HepG2 (cell line): ENCODE measurements around the gene RCE1. TPM values are rescaled to one million over a fixed set of nuclear protein-coding genes. Genes with fewer than 3 reads are reported as not detected.
A peak's percentile ranks its signal among the peaks of the same experiment; 100 is the strongest.

Experiments used
- ATF7 ChIP-seq, 2 experiments: fragments of 450-650 bp in 1 of 2; sonication (generic) in 1 of 2; formaldehyde crosslinking in 1 of 2; IDR thresholded peaks; 2 replicates each; pipeline versions ENCODE4 v1.4.0 to v1.6.1; 2016 to 2020; ENCODE audit warnings: antibody characterized with exemption in 1 of 2, mild to moderate bottlenecking in 1 of 2, missing genetic modification reagents in 1 of 2
- CREM ChIP-seq, 2 experiments: sonication (generic) in 1 of 2; formaldehyde crosslinking in 1 of 2; IDR thresholded peaks; 2 replicates each; pipeline versions ENCODE4 v1.4.0 to v1.6.1; 2016 to 2020; ENCODE audit warnings: antibody characterized with exemption in 1 of 2, mild to moderate bottlenecking in 1 of 2, missing genetic modification reagents in 1 of 2
- GTF3A ChIP-seq: sonication (generic); formaldehyde crosslinking; conservative IDR thresholded peaks from 2 replicates; pipeline ENCODE4 v1.4.0; 2020; ENCODE audit warnings: mild to moderate bottlenecking, missing genetic modification reagents
- HNRNPUL1 ChIP-seq: fragments of 200-400 bp; formaldehyde crosslinking; IDR thresholded peaks from 2 replicates; pipeline ENCODE4 v1.6.1; 2017; ENCODE audit warnings: low read depth, mild to moderate bottlenecking, low read length, moderate library complexity
- HOXA5 ChIP-seq: sonication (generic); formaldehyde crosslinking; IDR thresholded peaks from 2 replicates; pipeline ENCODE4 v1.4.0; 2020; ENCODE audit warnings: missing genetic modification reagents
- MXD4 ChIP-seq: IDR thresholded peaks from 2 replicates; pipeline ENCODE4 v1.6.1; 2016; ENCODE audit warnings: mild to moderate bottlenecking, missing biosample characterization, missing genetic modification reagents
- POGZ ChIP-seq: sonication (generic); formaldehyde crosslinking; IDR thresholded peaks from 2 replicates; pipeline ENCODE4 v1.4.0; 2020; ENCODE audit warnings: mild to moderate bottlenecking, missing genetic modification reagents
- REL ChIP-seq: sonication (generic); formaldehyde crosslinking; conservative IDR thresholded peaks from 2 replicates; pipeline ENCODE4 v1.8.0; 2022; ENCODE audit warnings: mild to moderate bottlenecking, missing genetic modification reagents, moderate library complexity
- SALL1 ChIP-seq: sonication (generic); formaldehyde crosslinking; IDR thresholded peaks from 2 replicates; pipeline ENCODE4 v1.8.0; 2022; ENCODE audit warnings: mild to moderate bottlenecking, missing genetic modification reagents
- YEATS2 ChIP-seq: sonication (generic); formaldehyde crosslinking; IDR thresholded peaks from 2 replicates; pipeline ENCODE4 v1.4.0; 2020; ENCODE audit warnings: missing genetic modification reagents, borderline replicate concordance
- ZBTB8A ChIP-seq: sonication (generic); formaldehyde crosslinking; IDR thresholded peaks from 2 replicates; pipeline ENCODE4 v1.4.0; 2020; ENCODE audit warnings: mild to moderate bottlenecking, low read depth, missing genetic modification reagents, borderline replicate concordance
- ZNF205 ChIP-seq: IDR thresholded peaks from 2 replicates; pipeline ENCODE4 v1.6.1; 2018; ENCODE audit warnings: missing biosample characterization, missing genetic modification reagents
- polyA plus RNA-seq, 8 experiments: library from polyadenylated mRNA; depleted of rRNA in 3 of 8; stranded (reverse) in 7 of 8; unstranded in 1 of 8; fragments of >200 nt; fragmentation: Illumina TruSeq in 4 of 8; extraction: Trizol in 4 of 8; gene quantifications; 2 replicates each; pipeline versions ENCODE4 v1.2.1 to v1.2.3, GENCODE V29; 2011 to 2016; ENCODE audit warnings: low read depth in 4 of 8, missing spikeins in 1 of 8, mixed read lengths in 1 of 8; ENCODE audit not compliant: insufficient read depth in 1 of 8
- total RNA-seq, 5 experiments: library from RNA; depleted of rRNA; stranded (reverse); fragments of >200 nt; fragmentation: Illumina TruSeq; extraction: Trizol; gene quantifications; 2 replicates each; pipeline ENCODE4 v1.2.3, GENCODE V29; 2016; ENCODE audit warnings: low read depth in 1 of 5
- TF ChIP-seq, protein P1 (sequence below): IDR thresholded peaks from 2 replicates; pipeline ENCODE4 v1.4.0; 2020; ENCODE audit warnings: mild to moderate bottlenecking, missing genetic modification reagents
- TF ChIP-seq, protein P2 (sequence below): sonication (generic); formaldehyde crosslinking; IDR thresholded peaks from 2 replicates; pipeline ENCODE4 v1.5.1; 2020; ENCODE audit warnings: missing genetic modification reagents, mild to moderate bottlenecking, borderline replicate concordance
- TF ChIP-seq, protein P3 (sequence below): IDR thresholded peaks from 2 replicates; pipeline ENCODE4 v1.6.1; 2012; ENCODE audit warnings: inconsistent platforms
- TF ChIP-seq, protein P4 (sequence below): sonication (generic); formaldehyde crosslinking; IDR thresholded peaks from 2 replicates; pipeline ENCODE4 v1.4.0; 2020; ENCODE audit warnings: mild to moderate bottlenecking, missing genetic modification reagents
- TF ChIP-seq, protein P5 (sequence below): sonication (generic); formaldehyde crosslinking; conservative IDR thresholded peaks from 2 replicates; pipeline ENCODE4 v1.8.0; 2022; ENCODE audit warnings: mild to moderate bottlenecking, moderate library complexity, missing genetic modification reagents
- TF ChIP-seq, protein P6 (sequence below): sonication (generic); formaldehyde crosslinking; IDR thresholded peaks from 2 replicates; pipeline ENCODE4 v1.4.0; 2020; ENCODE audit warnings: missing genetic modification reagents

RCE1 gene
- total and polyA plus RNA-seq, 2 of the 13 experiments (the other 11 are each of a cell fraction or from before 2014, with no cell fraction given), result 22.2 to 22.4 TPM

DNA sequence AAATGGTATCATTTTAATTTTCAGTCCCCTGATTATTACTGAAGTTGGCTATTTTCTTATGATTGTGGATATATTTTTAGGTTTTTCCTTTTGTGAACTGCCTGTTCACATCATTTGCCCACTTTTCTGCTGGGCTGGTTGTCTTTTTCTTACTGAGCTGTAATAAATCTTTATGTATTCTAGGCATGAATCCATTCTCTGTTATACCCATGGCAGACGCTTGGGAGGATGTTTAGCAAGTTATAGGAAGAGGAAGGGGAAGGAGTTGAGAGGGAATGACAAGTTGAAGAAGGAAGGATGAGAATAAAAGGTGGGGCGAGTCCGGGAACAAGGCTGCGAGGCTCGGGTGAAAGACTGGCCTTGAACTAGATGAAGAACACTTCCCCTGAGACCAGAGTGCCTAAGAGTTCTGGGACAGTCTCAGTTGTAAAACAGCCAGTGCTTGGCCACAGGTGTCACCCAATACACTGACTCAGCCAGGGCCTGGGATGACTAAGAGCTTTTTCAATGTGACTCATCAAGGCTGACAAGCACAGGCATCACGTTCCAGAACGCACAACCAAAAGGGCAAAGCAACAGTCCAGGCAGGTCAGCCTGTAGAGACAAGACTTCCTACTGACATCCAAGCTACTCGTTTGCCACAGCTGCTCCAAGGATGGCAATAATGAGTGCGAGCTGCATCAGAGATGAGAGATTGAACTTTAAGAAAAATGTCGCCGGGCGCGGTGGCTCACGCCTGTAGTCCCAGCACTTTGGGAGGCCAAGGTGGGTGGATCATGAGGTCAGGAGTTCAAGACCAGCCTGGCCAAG, 48.8 kb downstream of the RCE1 start (continued):
- TF ChIP-seq MXD4 (CRISPR knock-in tag), result no peak
- TF ChIP-seq ZBTB8A (CRISPR knock-in tag), result no peak
- TF ChIP-seq, protein P1, sequence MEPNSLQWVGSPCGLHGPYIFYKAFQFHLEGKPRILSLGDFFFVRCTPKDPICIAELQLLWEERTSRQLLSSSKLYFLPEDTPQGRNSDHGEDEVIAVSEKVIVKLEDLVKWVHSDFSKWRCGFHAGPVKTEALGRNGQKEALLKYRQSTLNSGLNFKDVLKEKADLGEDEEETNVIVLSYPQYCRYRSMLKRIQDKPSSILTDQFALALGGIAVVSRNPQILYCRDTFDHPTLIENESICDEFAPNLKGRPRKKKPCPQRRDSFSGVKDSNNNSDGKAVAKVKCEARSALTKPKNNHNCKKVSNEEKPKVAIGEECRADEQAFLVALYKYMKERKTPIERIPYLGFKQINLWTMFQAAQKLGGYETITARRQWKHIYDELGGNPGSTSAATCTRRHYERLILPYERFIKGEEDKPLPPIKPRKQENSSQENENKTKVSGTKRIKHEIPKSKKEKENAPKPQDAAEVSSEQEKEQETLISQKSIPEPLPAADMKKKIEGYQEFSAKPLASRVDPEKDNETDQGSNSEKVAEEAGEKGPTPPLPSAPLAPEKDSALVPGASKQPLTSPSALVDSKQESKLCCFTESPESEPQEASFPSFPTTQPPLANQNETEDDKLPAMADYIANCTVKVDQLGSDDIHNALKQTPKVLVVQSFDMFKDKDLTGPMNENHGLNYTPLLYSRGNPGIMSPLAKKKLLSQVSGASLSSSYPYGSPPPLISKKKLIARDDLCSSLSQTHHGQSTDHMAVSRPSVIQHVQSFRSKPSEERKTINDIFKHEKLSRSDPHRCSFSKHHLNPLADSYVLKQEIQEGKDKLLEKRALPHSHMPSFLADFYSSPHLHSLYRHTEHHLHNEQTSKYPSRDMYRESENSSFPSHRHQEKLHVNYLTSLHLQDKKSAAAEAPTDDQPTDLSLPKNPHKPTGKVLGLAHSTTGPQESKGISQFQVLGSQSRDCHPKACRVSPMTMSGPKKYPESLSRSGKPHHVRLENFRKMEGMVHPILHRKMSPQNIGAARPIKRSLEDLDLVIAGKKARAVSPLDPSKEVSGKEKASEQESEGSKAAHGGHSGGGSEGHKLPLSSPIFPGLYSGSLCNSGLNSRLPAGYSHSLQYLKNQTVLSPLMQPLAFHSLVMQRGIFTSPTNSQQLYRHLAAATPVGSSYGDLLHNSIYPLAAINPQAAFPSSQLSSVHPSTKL (CRISPR knock-in tag), result peak; percentile 70
- peak; percentile 44; the same call in 1 of the 2 replicates for TF ChIP-seq POGZ (CRISPR knock-in tag)
- TF ChIP-seq, protein P2, sequence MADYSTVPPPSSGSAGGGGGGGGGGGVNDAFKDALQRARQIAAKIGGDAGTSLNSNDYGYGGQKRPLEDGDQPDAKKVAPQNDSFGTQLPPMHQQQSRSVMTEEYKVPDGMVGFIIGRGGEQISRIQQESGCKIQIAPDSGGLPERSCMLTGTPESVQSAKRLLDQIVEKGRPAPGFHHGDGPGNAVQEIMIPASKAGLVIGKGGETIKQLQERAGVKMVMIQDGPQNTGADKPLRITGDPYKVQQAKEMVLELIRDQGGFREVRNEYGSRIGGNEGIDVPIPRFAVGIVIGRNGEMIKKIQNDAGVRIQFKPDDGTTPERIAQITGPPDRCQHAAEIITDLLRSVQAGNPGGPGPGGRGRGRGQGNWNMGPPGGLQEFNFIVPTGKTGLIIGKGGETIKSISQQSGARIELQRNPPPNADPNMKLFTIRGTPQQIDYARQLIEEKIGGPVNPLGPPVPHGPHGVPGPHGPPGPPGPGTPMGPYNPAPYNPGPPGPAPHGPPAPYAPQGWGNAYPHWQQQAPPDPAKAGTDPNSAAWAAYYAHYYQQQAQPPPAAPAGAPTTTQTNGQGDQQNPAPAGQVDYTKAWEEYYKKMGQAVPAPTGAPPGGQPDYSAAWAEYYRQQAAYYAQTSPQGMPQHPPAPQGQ (CRISPR knock-in tag), result no peak
- no peak for TF ChIP-seq ATF7 (IDR thresholded peaks at IDR 0.05)
- TF ChIP-seq ATF7 (CRISPR knock-in tag; IDR thresholded peaks at IDR 0.05), result no peak
- TF ChIP-seq, protein P3, sequence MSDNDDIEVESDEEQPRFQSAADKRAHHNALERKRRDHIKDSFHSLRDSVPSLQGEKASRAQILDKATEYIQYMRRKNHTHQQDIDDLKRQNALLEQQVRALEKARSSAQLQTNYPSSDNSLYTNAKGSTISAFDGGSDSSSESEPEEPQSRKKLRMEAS, result peak; percentile 48; the same call in 1 of the 2 replicates
- TF ChIP-seq GTF3A (CRISPR knock-in tag), result no peak
- no peak for TF ChIP-seq HNRNPUL1
- TF ChIP-seq REL, result no peak
- TF ChIP-seq, protein P4, sequence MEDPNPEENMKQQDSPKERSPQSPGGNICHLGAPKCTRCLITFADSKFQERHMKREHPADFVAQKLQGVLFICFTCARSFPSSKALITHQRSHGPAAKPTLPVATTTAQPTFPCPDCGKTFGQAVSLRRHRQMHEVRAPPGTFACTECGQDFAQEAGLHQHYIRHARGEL (CRISPR knock-in tag), result no peak
- TF ChIP-seq, protein P5, sequence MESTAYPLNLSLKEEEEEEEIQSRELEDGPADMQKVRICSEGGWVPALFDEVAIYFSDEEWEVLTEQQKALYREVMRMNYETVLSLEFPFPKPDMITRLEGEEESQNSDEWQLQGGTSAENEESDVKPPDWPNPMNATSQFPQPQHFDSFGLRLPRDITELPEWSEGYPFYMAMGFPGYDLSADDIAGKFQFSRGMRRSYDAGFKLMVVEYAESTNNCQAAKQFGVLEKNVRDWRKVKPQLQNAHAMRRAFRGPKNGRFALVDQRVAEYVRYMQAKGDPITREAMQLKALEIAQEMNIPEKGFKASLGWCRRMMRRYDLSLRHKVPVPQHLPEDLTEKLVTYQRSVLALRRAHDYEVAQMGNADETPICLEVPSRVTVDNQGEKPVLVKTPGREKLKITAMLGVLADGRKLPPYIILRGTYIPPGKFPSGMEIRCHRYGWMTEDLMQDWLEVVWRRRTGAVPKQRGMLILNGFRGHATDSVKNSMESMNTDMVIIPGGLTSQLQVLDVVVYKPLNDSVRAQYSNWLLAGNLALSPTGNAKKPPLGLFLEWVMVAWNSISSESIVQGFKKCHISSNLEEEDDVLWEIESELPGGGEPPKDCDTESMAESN (CRISPR knock-in tag), result no peak
- no peak; the same call in 1 of the 2 replicates for TF ChIP-seq CREM (IDR thresholded peaks at IDR 0.05)
- no peak for TF ChIP-seq CREM (CRISPR knock-in tag; IDR thresholded peaks at IDR 0.05)
- TF ChIP-seq, protein P6, sequence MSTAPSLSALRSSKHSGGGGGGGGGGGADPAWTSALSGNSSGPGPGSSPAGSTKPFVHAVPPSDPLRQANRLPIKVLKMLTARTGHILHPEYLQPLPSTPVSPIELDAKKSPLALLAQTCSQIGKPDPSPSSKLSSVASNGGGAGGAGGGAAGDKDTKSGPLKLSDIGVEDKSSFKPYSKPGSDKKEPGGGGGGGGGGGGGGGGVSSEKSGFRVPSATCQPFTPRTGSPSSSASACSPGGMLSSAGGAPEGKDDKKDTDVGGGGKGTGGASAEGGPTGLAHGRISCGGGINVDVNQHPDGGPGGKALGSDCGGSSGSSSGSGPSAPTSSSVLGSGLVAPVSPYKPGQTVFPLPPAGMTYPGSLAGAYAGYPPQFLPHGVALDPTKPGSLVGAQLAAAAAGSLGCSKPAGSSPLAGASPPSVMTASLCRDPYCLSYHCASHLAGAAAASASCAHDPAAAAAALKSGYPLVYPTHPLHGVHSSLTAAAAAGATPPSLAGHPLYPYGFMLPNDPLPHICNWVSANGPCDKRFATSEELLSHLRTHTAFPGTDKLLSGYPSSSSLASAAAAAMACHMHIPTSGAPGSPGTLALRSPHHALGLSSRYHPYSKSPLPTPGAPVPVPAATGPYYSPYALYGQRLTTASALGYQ (CRISPR knock-in tag), result no peak
- TF ChIP-seq ZNF205 (CRISPR knock-in tag), result no peak
- TF ChIP-seq YEATS2 (CRISPR knock-in tag), result peak; percentile 69; the same call in 1 of the 2 replicates
- peak; percentile 67 for TF ChIP-seq SALL1
- no peak for TF ChIP-seq HOXA5 (CRISPR knock-in tag)
